Measurements from ENCODE around the gene SPRR2G.
"Not testable (repeated sequence)": the region's sequence is repeated elsewhere in the genome, so short reads cannot be mapped to it uniquely, and the experiment has no call there.

The SPRR2G gene

GRCh38 chr1:153113416-153113815 lies 37.3 kb downstream of the SPRR2G start, which contains the start of gene SPRR2F:
Gene SPRR2F (minus strand): TSS chr1:153113516. CDS start chr1:153112733, 783 bp downstream.
- TF ChIP-seq CTCF (conservative IDR thresholded peaks at IDR 0.05; ENCODE audit: low read depth, low read length) = no peak
- Histone ChIP-seq H2AFZ (ENCODE audit: low read depth) (no peak within 1 kb of the TSS), H3K27me3 (ENCODE audit: insufficient read depth, low read depth) (no peaks in the 10 kb centered on the region), H3K4me1 (ENCODE audit: low read depth, poor library complexity, severe bottlenecking) (no peaks in the 10 kb centered on the region), H3K79me2 (ENCODE audit: insufficient read depth, low read depth) (no peaks in the 10 kb centered on the region), H3K4me3 (IDR thresholded peaks at IDR 0.05; ENCODE audit: insufficient read depth, low read depth, low read length) (no peak within 1 kb of the TSS), H3K9ac (no peak within 1 kb of the TSS), H3K27ac (no peak within 1 kb of the TSS), H3K36me3 (ENCODE audit: insufficient read depth) (no peaks in the 10 kb centered on the region), H4K20me1 (ENCODE audit: insufficient read depth) (no peaks in the 10 kb centered on the region), H3K4me2 (no peak within 1 kb of the TSS)

- not testable (repeated sequence) for H3K27me3 ChIP-seq (ENCODE audit: insufficient read depth, low read depth); H3K4me1 ChIP-seq (ENCODE audit: low read depth, poor library complexity, severe bottlenecking); H3K27ac ChIP-seq; H3K9ac ChIP-seq; H3K4me3 ChIP-seq (IDR thresholded peaks at IDR 0.05; ENCODE audit: insufficient read depth, low read depth, low read length); H3K4me2 ChIP-seq; H2AFZ ChIP-seq (ENCODE audit: low read depth); H4K20me1 ChIP-seq (ENCODE audit: insufficient read depth); H3K36me3 ChIP-seq (ENCODE audit: insufficient read depth); H3K79me2 ChIP-seq (ENCODE audit: insufficient read depth, low read depth)
Observed at GRCh38 chr1:153112454-153112853, 38.2 kb downstream of the SPRR2G start.

- H3K4me2 ChIP-seq = no peak overlapping the region
- H3K4me1 ChIP-seq (ENCODE audit: low read depth, poor library complexity, severe bottlenecking) = no peaks in the 10 kb centered on the region
- H3K9ac ChIP-seq = no peak overlapping the region
- no peak overlapping the region for H3K4me3 ChIP-seq (IDR thresholded peaks at IDR 0.05; ENCODE audit: insufficient read depth, low read depth, low read length)
- no peak for TF ChIP-seq CTCF (conservative IDR thresholded peaks at IDR 0.05; ENCODE audit: low read depth, low read length)
- H2AFZ ChIP-seq (ENCODE audit: low read depth) = no peak overlapping the region
- H3K27me3 ChIP-seq (ENCODE audit: insufficient read depth, low read depth) = no peaks in the 10 kb centered on the region
- H3K36me3 ChIP-seq (ENCODE audit: insufficient read depth) = no peaks in the 10 kb centered on the region
- no peaks in the 10 kb centered on the region for H3K79me2 ChIP-seq (ENCODE audit: insufficient read depth, low read depth)
- no peaks in the 10 kb centered on the region for H4K20me1 ChIP-seq (ENCODE audit: insufficient read depth)
- no peak overlapping the region for H3K27ac ChIP-seq
Observed at GRCh38 chr1:153100245-153100644, 50.4 kb downstream of the SPRR2G start.

All from KMS-11 (cell line).